Mesodermal cell (in vitro differentiated cells): Measurements from ENCODE around the gene FOXK1.

Experiments
- H3K27ac ChIP-seq: 2 replicates; pipeline ENCODE4 v1.7.0; 2013; ENCODE audit warnings: mild to moderate bottlenecking, low read depth, low read length, moderate library complexity; ENCODE audit not compliant: severe bottlenecking
- H3K36me3 ChIP-seq: 2 replicates; pipeline ENCODE4 v1.7.1; 2013; ENCODE audit warnings: mild to moderate bottlenecking, low read length, moderate library complexity; ENCODE audit not compliant: control insufficient read depth, insufficient read depth
- H3K4me1 ChIP-seq: one replicate; pipeline ENCODE4 v1.7.1; 2013; ENCODE audit warnings: mild to moderate bottlenecking, low read length; ENCODE audit not compliant: insufficient read depth, control insufficient read depth, poor library complexity, severe bottlenecking
- H3K4me3 ChIP-seq: 2 replicates; pipeline ENCODE4 v1.7.0; 2013; ENCODE audit warnings: low read length, control low read depth, mild to moderate bottlenecking; ENCODE audit not compliant: insufficient read depth, poor library complexity, severe bottlenecking; ENCODE audit errors: extremely low read depth
- H3K9me3 ChIP-seq: 2 replicates; pipeline ENCODE4 v1.7.1; 2013; ENCODE audit warnings: mild to moderate bottlenecking, low read length, moderate library complexity; ENCODE audit not compliant: control insufficient read depth
- WGBS, 2 experiments: methylation state at CpG; one replicate each; pipeline ENCODE4 v1.1.5; 2013; ENCODE audit warnings: missing lambda C conversion rate in 2 of 2; ENCODE audit not compliant: insufficient coverage in 2 of 2; 5-methylcytosine and 5-hydroxymethylcytosine counted together

The FOXK1 gene

GRCh38 chr7:4725014-4725849 lies 43.1 kb downstream of the FOXK1 start:
- WGBS, 2 experiments: 34 to 40% methylated on average over 41 to 44 of the region's 48 CpGs
- Histone ChIP-seq H3K36me3 (peaks cover 41% of the 10 kb centered on the region), H3K27ac (peak overlapping the region; percentile 93), H3K4me1 (peaks cover 38% of the 10 kb centered on the region), H3K9me3 (no peaks in the 10 kb centered on the region), H3K4me3 (peak overlapping the region; percentile 18)

GRCh38 chr7:4725850-4726450 lies 43.9 kb downstream of the FOXK1 start:
- peak overlapping the region; percentile 93 for H3K27ac ChIP-seq
- H3K36me3 ChIP-seq: peaks cover 39% of the 10 kb centered on the region
- H3K9me3 ChIP-seq: no peaks in the 10 kb centered on the region
- no peak overlapping the region for H3K4me3 ChIP-seq
- H3K4me1 ChIP-seq: peaks cover 45% of the 10 kb centered on the region
- WGBS, 2 experiments: 89 to 90% methylated on average over 12 to 15 of the region's 15 CpGs

- Histone ChIP-seq H3K9me3 (no peaks in the 10 kb centered on the region), H3K36me3 (peaks cover 39% of the 10 kb centered on the region), H3K27ac (no peak overlapping the region), H3K4me3 (no peak overlapping the region), H3K4me1 (peaks cover 49% of the 10 kb centered on the region)
- 98 to 99% methylated on average over 7 of the region's 9 CpGs for WGBS, 2 experiments
These were observed 44.5 kb downstream of the FOXK1 start for GRCh38 chr7:4726566-4726965.

- Histone ChIP-seq H3K4me1 (peaks cover 42% of the 10 kb centered on the region), H3K36me3 (peaks cover 46% of the 10 kb centered on the region), H3K27ac (no peak overlapping the region), H3K4me3 (no peak overlapping the region), H3K9me3 (no peaks in the 10 kb centered on the region)
- WGBS, 2 experiments: 96 to 98% methylated on average over 19 of the region's 20 CpGs
These were observed 46.0 kb downstream of the FOXK1 start for GRCh38 chr7:4727914-4728705.

DNA sequence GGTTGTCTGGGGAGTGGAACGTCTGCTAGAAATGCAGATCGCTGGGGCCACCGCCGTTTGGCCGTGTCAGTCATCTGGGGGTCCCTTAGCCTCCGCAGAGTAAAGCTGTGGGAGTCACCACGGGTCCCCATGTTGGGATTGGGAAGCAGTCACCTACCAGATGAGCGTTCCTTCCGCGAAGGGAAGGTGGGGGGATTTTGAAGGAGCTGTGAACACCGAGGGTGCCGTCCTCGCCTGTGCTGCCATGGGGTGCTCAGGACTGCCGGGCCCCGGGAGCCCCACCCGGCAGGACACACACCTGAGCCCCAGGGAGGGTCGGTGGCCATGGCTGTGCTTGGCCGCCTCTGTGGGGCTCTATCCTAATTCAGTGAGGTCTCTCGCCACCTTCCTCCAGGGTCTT lies 47.2 kb downstream of the FOXK1 start:
- no peak overlapping the region for H3K4me3 ChIP-seq
- no peak overlapping the region for H3K27ac ChIP-seq
- H3K4me1 ChIP-seq: peaks cover 44% of the 10 kb centered on the region
- H3K9me3 ChIP-seq: no peaks in the 10 kb centered on the region
- WGBS, 2 experiments: 80 to 94% methylated on average over 9 to 16 of the region's 19 CpGs
- H3K36me3 ChIP-seq: peaks cover 47% of the 10 kb centered on the region

- Histone ChIP-seq H3K4me3 (no peak overlapping the region), H3K4me1 (peaks cover 35% of the 10 kb centered on the region), H3K36me3 (peaks cover 47% of the 10 kb centered on the region), H3K27ac (no peak overlapping the region), H3K9me3 (no peaks in the 10 kb centered on the region)
- WGBS, 2 experiments: 87 to 88% methylated on average over 19 of the region's 19 CpGs
These were observed 48.2 kb downstream of the FOXK1 start for GRCh38 chr7:4730276-4730675.

- Histone ChIP-seq H3K9me3 (no peaks in the 10 kb centered on the region), H3K4me1 (peaks cover 28% of the 10 kb centered on the region), H3K36me3 (peaks cover 44% of the 10 kb centered on the region), H3K27ac (no peak overlapping the region), H3K4me3 (no peak overlapping the region)
- 88 to 93% methylated on average over 9 to 10 of the region's 10 CpGs for WGBS, 2 experiments
These were observed 48.9 kb downstream of the FOXK1 start for GRCh38 chr7:4730971-4731370.

GRCh38 chr7:4731803-4732202 lies 49.7 kb downstream of the FOXK1 start:
- peaks cover 23% of the 10 kb centered on the region for H3K4me1 ChIP-seq
- no peak overlapping the region for H3K27ac ChIP-seq
- H3K9me3 ChIP-seq: no peaks in the 10 kb centered on the region
- no peak overlapping the region for H3K4me3 ChIP-seq
- WGBS, 2 experiments: 97 to 98% methylated on average over 16 of the region's 16 CpGs
- H3K36me3 ChIP-seq: peaks cover 42% of the 10 kb centered on the region

- H3K36me3 ChIP-seq: peaks cover 36% of the 10 kb centered on the region
- H3K4me1 ChIP-seq: peaks cover 24% of the 10 kb centered on the region
- no peak overlapping the region for H3K4me3 ChIP-seq
- peak overlapping the region; percentile 23 for H3K27ac ChIP-seq
- no peaks in the 10 kb centered on the region for H3K9me3 ChIP-seq
- 91 to 97% methylated on average over 12 to 13 of the region's 15 CpGs for whole genome bisulfite sequencing, 2 experiments
These were observed 51.9 kb downstream of the FOXK1 start for GRCh38 chr7:4733936-4734528.

GRCh38 chr7:4734587-4735345 lies 52.7 kb downstream of the FOXK1 start:
- Histone ChIP-seq H3K4me1 (peaks cover 31% of the 10 kb centered on the region), H3K36me3 (peaks cover 36% of the 10 kb centered on the region), H3K27ac (no peak overlapping the region), H3K9me3 (no peaks in the 10 kb centered on the region), H3K4me3 (no peak overlapping the region)
- 95% methylated on average over 20 to 23 of the region's 23 CpGs for WGBS, 2 experiments
